Measurements from ENCODE around the gene C11orf91. TPM values are rescaled to one million over a fixed set of nuclear protein-coding genes. Genes with fewer than 3 reads are reported as not detected.

Gene C11orf91
- total RNA-seq, 1 experiment from 2014 or later = 1.3 TPM

DNA sequence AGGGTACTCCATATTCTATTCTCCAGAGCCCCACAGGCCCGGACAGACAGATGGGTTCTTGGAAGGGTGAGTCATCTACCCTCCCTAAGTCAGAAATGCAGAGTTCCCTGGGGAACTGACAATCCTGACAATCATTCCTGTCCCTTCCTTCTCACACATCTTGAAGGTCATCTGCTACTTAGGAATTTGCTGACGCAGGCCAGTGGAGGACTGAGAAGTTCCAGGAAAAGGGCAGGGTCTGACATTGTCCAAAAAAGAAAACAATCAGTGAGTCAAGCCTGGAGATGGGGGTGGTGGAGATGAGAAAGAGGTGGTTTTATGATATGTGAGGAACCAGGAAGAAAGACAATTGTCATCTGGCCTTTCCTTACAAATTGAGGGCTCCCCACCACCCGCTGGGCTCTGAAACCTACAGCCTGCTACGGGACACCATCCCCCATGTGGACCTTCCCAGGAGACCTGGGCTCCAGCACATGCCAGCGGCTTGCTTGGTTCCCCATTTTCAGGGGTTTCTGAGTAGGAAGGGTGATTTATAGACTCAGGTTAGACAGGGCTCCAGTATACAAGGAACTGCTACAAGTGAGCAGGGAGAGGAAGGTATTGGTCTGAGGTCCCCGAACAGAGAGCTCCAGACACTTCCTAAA lies 22.7 kb upstream of the C11orf91 start:
- intact Hi-C loops (cut with micrococcal nuclease; ENCODE audit: unreplicated experiment) = no loop called here
- peaks cover 9% of the 10 kb centered on the region; the same call in 1 of the 2 replicates for H3K36me3 ChIP-seq (ENCODE audit: control insufficient read depth, insufficient read depth, low read length)
- no peaks in the 10 kb centered on the region for H3K9me3 ChIP-seq (ENCODE audit: control insufficient read depth, insufficient read depth, low read depth, low read length)
- TF ChIP-seq TCF7L2 (IDR thresholded peaks at IDR 0.05; ENCODE audit: low read depth, low read length) = no peak
- TF ChIP-seq, protein P1, sequence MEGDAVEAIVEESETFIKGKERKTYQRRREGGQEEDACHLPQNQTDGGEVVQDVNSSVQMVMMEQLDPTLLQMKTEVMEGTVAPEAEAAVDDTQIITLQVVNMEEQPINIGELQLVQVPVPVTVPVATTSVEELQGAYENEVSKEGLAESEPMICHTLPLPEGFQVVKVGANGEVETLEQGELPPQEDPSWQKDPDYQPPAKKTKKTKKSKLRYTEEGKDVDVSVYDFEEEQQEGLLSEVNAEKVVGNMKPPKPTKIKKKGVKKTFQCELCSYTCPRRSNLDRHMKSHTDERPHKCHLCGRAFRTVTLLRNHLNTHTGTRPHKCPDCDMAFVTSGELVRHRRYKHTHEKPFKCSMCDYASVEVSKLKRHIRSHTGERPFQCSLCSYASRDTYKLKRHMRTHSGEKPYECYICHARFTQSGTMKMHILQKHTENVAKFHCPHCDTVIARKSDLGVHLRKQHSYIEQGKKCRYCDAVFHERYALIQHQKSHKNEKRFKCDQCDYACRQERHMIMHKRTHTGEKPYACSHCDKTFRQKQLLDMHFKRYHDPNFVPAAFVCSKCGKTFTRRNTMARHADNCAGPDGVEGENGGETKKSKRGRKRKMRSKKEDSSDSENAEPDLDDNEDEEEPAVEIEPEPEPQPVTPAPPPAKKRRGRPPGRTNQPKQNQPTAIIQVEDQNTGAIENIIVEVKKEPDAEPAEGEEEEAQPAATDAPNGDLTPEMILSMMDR (IDR thresholded peaks at IDR 0.05) = no peak
- no peak for TF ChIP-seq SIN3A (IDR thresholded peaks at IDR 0.05; ENCODE audit: borderline replicate concordance, insufficient read depth, low read depth, low read length)
- no peak for TF ChIP-seq POLR2AphosphoS5 (IDR thresholded peaks at IDR 0.05; ENCODE audit: low read depth, low read length)
- TF ChIP-seq, protein P2, sequence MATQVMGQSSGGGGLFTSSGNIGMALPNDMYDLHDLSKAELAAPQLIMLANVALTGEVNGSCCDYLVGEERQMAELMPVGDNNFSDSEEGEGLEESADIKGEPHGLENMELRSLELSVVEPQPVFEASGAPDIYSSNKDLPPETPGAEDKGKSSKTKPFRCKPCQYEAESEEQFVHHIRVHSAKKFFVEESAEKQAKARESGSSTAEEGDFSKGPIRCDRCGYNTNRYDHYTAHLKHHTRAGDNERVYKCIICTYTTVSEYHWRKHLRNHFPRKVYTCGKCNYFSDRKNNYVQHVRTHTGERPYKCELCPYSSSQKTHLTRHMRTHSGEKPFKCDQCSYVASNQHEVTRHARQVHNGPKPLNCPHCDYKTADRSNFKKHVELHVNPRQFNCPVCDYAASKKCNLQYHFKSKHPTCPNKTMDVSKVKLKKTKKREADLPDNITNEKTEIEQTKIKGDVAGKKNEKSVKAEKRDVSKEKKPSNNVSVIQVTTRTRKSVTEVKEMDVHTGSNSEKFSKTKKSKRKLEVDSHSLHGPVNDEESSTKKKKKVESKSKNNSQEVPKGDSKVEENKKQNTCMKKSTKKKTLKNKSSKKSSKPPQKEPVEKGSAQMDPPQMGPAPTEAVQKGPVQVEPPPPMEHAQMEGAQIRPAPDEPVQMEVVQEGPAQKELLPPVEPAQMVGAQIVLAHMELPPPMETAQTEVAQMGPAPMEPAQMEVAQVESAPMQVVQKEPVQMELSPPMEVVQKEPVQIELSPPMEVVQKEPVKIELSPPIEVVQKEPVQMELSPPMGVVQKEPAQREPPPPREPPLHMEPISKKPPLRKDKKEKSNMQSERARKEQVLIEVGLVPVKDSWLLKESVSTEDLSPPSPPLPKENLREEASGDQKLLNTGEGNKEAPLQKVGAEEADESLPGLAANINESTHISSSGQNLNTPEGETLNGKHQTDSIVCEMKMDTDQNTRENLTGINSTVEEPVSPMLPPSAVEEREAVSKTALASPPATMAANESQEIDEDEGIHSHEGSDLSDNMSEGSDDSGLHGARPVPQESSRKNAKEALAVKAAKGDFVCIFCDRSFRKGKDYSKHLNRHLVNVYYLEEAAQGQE (IDR thresholded peaks at IDR 0.05; ENCODE audit: insufficient read depth in 1 of 2, low read depth in 2 of 2, low read length in 1 of 2) = no peak
- in situ Hi-C loops (cut with HindIII; ENCODE audit: low pct_unique_long_range_greater_than_20kb, low sequenced_read_pairs) = no loop called here
- no TSS peak for BruUV-seq (replicated peaks)
- peak; percentile 49 for ATAC-seq
- peaks cover 50% of the 10 kb centered on the region for H3K4me1 ChIP-seq (ENCODE audit: control insufficient read depth, insufficient read depth, low read length)
- H3K27ac ChIP-seq (ENCODE audit: low read length) = peak overlapping the region; percentile 60
- ChIA-PET CTCF (interaction anchor here (0.9 kb wide), 1 partner anchor 19 kb away, joined by 3 read pairs; no protein-coding TSS in a partner anchor), POLR2A (interaction anchor here (0.6 to 1.9 kb wide), 3 partner anchors 11 to 333 kb away, joined by 3 to 12 read pairs (median 7); partner anchors contain the start of gene CD59)
- DNase-seq (ENCODE audit: low read depth, low spot score) = no peak
- peak overlapping the region in 1 of 2 experiments; percentile 5; a peak in 2 of 4 replicates for H3K4me3 ChIP-seq (ENCODE audit: low read depth in 2 of 2, low read length in 2 of 2)
- no peaks in the 10 kb centered on the region for H3K27me3 ChIP-seq (ENCODE audit: control insufficient read depth, insufficient read depth, low read length)

DNA sequence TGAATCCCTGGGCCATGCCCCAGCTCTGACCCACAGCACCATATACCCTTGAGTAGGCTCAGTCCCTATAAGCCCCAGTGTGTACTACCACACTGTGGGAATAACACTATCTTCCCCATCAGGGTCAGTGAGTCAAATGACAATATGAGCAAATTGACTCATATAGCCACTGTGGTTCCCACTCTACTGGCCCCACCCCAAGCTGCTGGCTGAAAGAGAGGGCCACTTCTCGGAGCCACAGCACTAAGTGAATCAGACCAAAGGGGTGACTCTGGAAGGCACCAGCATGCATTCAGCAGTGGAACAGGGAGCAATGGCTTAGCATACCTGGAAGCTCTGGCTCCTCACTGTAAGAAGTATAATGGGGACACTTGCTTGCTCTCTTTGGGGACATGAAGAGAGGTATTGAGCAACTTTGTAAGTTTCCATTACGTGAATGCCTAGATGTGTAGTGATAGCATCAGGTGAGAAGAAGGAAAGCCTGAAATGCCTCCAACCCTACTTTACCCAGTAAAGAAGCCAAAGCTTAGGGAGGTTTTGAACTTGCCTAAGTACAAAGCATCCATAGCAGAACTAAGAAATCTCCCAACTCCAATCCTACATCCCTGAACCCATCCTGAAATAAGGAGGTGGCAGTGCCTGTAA lies 22.1 kb upstream of the C11orf91 start:
- no peaks in the 10 kb centered on the region for H3K27me3 ChIP-seq (ENCODE audit: control insufficient read depth, insufficient read depth, low read length)
- BruUV-seq (replicated peaks) = no TSS peak
- TF ChIP-seq TCF7L2 (IDR thresholded peaks at IDR 0.05; ENCODE audit: low read depth, low read length) = no peak
- no peak for TF ChIP-seq POLR2AphosphoS5 (IDR thresholded peaks at IDR 0.05; ENCODE audit: low read depth, low read length)
- TF ChIP-seq, protein P1 (IDR thresholded peaks at IDR 0.05) = no peak
- no peak for TF ChIP-seq SIN3A (IDR thresholded peaks at IDR 0.05; ENCODE audit: borderline replicate concordance, insufficient read depth, low read depth, low read length)
- TF ChIP-seq, protein P2 (IDR thresholded peaks at IDR 0.05; ENCODE audit: insufficient read depth in 1 of 2, low read depth in 2 of 2, low read length in 1 of 2) = no peak
- in situ Hi-C loops (cut with HindIII; ENCODE audit: low pct_unique_long_range_greater_than_20kb, low sequenced_read_pairs) (no loop called here), intact Hi-C loops (cut with micrococcal nuclease; ENCODE audit: unreplicated experiment) (no loop called here)
- DNase-seq (ENCODE audit: low read depth, low spot score) = no peak
- CTCF ChIA-PET = no interaction called here
- no peaks in the 10 kb centered on the region for H3K9me3 ChIP-seq (ENCODE audit: control insufficient read depth, insufficient read depth, low read depth, low read length)
- peaks cover 10% of the 10 kb centered on the region for H3K36me3 ChIP-seq (ENCODE audit: control insufficient read depth, insufficient read depth, low read length)
- POLR2A ChIA-PET = no interaction called here
- peak; percentile 58 for ATAC-seq
- peaks cover 50% of the 10 kb centered on the region for H3K4me1 ChIP-seq (ENCODE audit: control insufficient read depth, insufficient read depth, low read length)
- H3K4me3 ChIP-seq (ENCODE audit: low read depth in 2 of 2, low read length in 2 of 2) = no peak overlapping the region; a peak in 1 of 4 replicates
- H3K27ac ChIP-seq (ENCODE audit: low read length) = peak overlapping the region; percentile 60
